Fibroblast of mammary gland (primary cell): Measurements from ENCODE around the gene CATSPER4.

ENCODE experiments used
- DNase-seq: peaks from one replicate; pipeline ENCODE4 v3.0.0-alpha.2; 2010; ENCODE audit warnings: low read depth
- H3K4me3 ChIP-seq: 2 replicates; pipeline ENCODE4 v1.5.1; 2011; ENCODE audit warnings: low read depth, mild to moderate bottlenecking, low read length, moderate library complexity; ENCODE audit not compliant: control insufficient read depth
- CTCF ChIP-seq: conservative IDR thresholded peaks from 2 replicates; pipeline ENCODE4 v1.5.1; 2011; ENCODE audit warnings: low read depth, low read length, inconsistent platforms; ENCODE audit not compliant: control insufficient read depth, insufficient read depth

The CATSPER4 gene

GRCh38 chr1:26160527-26161414 lies 29.6 kb upstream of the CATSPER4 start:
- no peak overlapping the region for H3K4me3 ChIP-seq
- no peak for DNase-seq
- no peak for TF ChIP-seq CTCF

- H3K4me3 ChIP-seq: peak overlapping the region; percentile 16
- DNase-seq: peak; percentile 25
- no peak for TF ChIP-seq CTCF
Measured at GRCh38 chr1:26161415-26162219, 28.8 kb upstream of the CATSPER4 start.

GRCh38 chr1:26162220-26162709 lies 28.1 kb upstream of the CATSPER4 start:
- DNase-seq: peak; percentile 11
- TF ChIP-seq CTCF: no peak
- H3K4me3 ChIP-seq: peak overlapping the region; percentile 4

GRCh38 chr1:26163684-26164035 lies 26.7 kb upstream of the CATSPER4 start:
- no peak for DNase-seq
- no peak overlapping the region for H3K4me3 ChIP-seq
- TF ChIP-seq CTCF: no peak

GRCh38 chr1:26164036-26164860 lies 26.2 kb upstream of the CATSPER4 start:
- TF ChIP-seq CTCF: no peak

More at GRCh38 chr1:26164036-26164860, 26.2 kb upstream of the CATSPER4 start:
- peak overlapping the region; percentile 24 for H3K4me3 ChIP-seq
- peak; percentile 9 for DNase-seq
